AG09319 (cell line): ENCODE results near the gene CCDC187.

Source experiments
- DNase-seq: peaks from one replicate; pipeline ENCODE4 v3.0.0-alpha.2; 2010; ENCODE audit warnings: low read depth; ENCODE audit errors: extremely low read depth
- CTCF ChIP-seq: IDR thresholded peaks from 2 replicates; pipeline ENCODE4 v1.5.1; 2011; ENCODE audit warnings: low read depth, mild to moderate bottlenecking, inconsistent platforms, low read length, moderate library complexity

The CCDC187 gene

GRCh38 chr9:136309101-136309801, 5.4 kb upstream of the CCDC187 start:
- no peak for DNase-seq
- TF ChIP-seq CTCF = no peak

GRCh38 chr9:136308702-136309053, 4.8 kb upstream of the CCDC187 start:
- TF ChIP-seq CTCF = no peak
- no peak for DNase-seq

- TF ChIP-seq CTCF = no peak
- DNase-seq = no peak
Measured at GRCh38 chr9:136308006-136308701, 4.3 kb upstream of the CCDC187 start.

- no peak for TF ChIP-seq CTCF
- no peak for DNase-seq
Measured at GRCh38 chr9:136307215-136307750, 3.4 kb upstream of the CCDC187 start.

- no peak for TF ChIP-seq CTCF
Measured at GRCh38 chr9:136306211-136307208, 2.6 kb upstream of the CCDC187 start.

GRCh38 chr9:136305804-136306203, 1.9 kb upstream of the CCDC187 start:
- TF ChIP-seq CTCF = no peak
- no peak for DNase-seq

More at GRCh38 chr9:136306211-136307208, 2.6 kb upstream of the CCDC187 start:
- DNase-seq = no peak
